HepG2 (cell line): ENCODE measurements around the gene SECTM1. TPM values are rescaled to one million over a fixed set of nuclear protein-coding genes. Genes with fewer than 3 reads are reported as not detected.
A peak's percentile ranks its signal among the peaks of the same experiment; 100 is the strongest.

Experiments used
- AGO2 ChIP-seq: fragments of 200-400 bp; formaldehyde crosslinking; optimal IDR thresholded peaks from 2 replicates; pipeline ENCODE3; 2017; ENCODE audit warnings: mild to moderate bottlenecking, low read depth, low read length, moderate library complexity
- ELF1 ChIP-seq: sonication (generic); formaldehyde crosslinking; IDR thresholded peaks from 2 replicates; pipeline ENCODE4 v1.4.0; 2020; ENCODE audit warnings: missing genetic modification reagents
- GATAD1 ChIP-seq: IDR thresholded peaks from 2 replicates; pipeline ENCODE4 v1.6.1; 2016; ENCODE audit warnings: missing genetic modification reagents, missing compliant biosample characterization
- HES4 ChIP-seq: sonication (generic); formaldehyde crosslinking; IDR thresholded peaks from 2 replicates; pipeline ENCODE4 v1.9.0; 2021; ENCODE audit warnings: mild to moderate bottlenecking, missing genetic modification reagents, borderline replicate concordance
- IRF1 ChIP-seq: sonication (generic); formaldehyde crosslinking; IDR thresholded peaks from 2 replicates; pipeline ENCODE4 v1.4.0; 2020; ENCODE audit warnings: low read depth, mild to moderate bottlenecking, missing genetic modification reagents
- KDM5A ChIP-seq: fragments of 200-600 bp; sonication (generic); IDR thresholded peaks from 2 replicates; pipeline ENCODE4 v1.7.0; 2018; ENCODE audit warnings: antibody characterized with exemption, mild to moderate bottlenecking, low read length, borderline replicate concordance
- NR3C1 ChIP-seq: sonication (generic); formaldehyde crosslinking; IDR thresholded peaks from 2 replicates; pipeline ENCODE4 v1.4.0; 2020; ENCODE audit warnings: missing genetic modification reagents
- PLSCR1 ChIP-seq: sonication (generic); formaldehyde crosslinking; IDR thresholded peaks from 2 replicates; pipeline ENCODE4 v1.5.0; 2020; ENCODE audit warnings: missing genetic modification reagents, mild to moderate bottlenecking, borderline replicate concordance
- REL ChIP-seq: sonication (generic); formaldehyde crosslinking; conservative IDR thresholded peaks from 2 replicates; pipeline ENCODE4 v1.8.0; 2022; ENCODE audit warnings: mild to moderate bottlenecking, missing genetic modification reagents, moderate library complexity
- RXRB ChIP-seq: IDR thresholded peaks from 2 replicates; pipeline ENCODE4 v1.6.1; 2016; ENCODE audit warnings: borderline replicate concordance, missing genetic modification reagents, missing compliant biosample characterization
- SIX4 ChIP-seq: sonication (generic); formaldehyde crosslinking; IDR thresholded peaks from 2 replicates; pipeline ENCODE4 v1.4.0; 2020; ENCODE audit warnings: missing genetic modification reagents
- SP4 ChIP-seq: sonication (generic); formaldehyde crosslinking; IDR thresholded peaks from 2 replicates; pipeline ENCODE4 v1.8.1; 2023; ENCODE audit warnings: mild to moderate bottlenecking, missing genetic modification reagents
- THAP7 ChIP-seq: sonication (generic); formaldehyde crosslinking; IDR thresholded peaks from 2 replicates; pipeline ENCODE4 v1.8.1; 2023; ENCODE audit warnings: mild to moderate bottlenecking, missing genetic modification reagents
- ZMAT5 ChIP-seq: sonication (generic); formaldehyde crosslinking; IDR thresholded peaks from 2 replicates; pipeline ENCODE4 v1.5.0; 2020; ENCODE audit warnings: mild to moderate bottlenecking, low read depth, missing genetic modification reagents, borderline replicate concordance
- ZNF136 ChIP-seq: sonication (generic); formaldehyde crosslinking; IDR thresholded peaks from 2 replicates; pipeline ENCODE4 v1.8.1; 2022; ENCODE audit warnings: low read depth, mild to moderate bottlenecking, moderate library complexity, missing genetic modification reagents
- ZNF205 ChIP-seq: IDR thresholded peaks from 2 replicates; pipeline ENCODE4 v1.6.1; 2018; ENCODE audit warnings: missing biosample characterization, missing genetic modification reagents
- ZNF235 ChIP-seq: sonication (generic); formaldehyde crosslinking; IDR thresholded peaks from 2 replicates; pipeline ENCODE4 v1.8.1; 2023; ENCODE audit warnings: mild to moderate bottlenecking, missing genetic modification reagents, borderline replicate concordance
- ZNF264 ChIP-seq: sonication (generic); formaldehyde crosslinking; IDR thresholded peaks from 2 replicates; pipeline ENCODE4 v1.4.0; 2020; ENCODE audit warnings: missing genetic modification reagents
- ZNF432 ChIP-seq: sonication (generic); formaldehyde crosslinking; IDR thresholded peaks from 2 replicates; pipeline ENCODE4 v1.5.0; 2020; ENCODE audit warnings: missing genetic modification reagents, mild to moderate bottlenecking, borderline replicate concordance
- ZNF570 ChIP-seq: sonication (generic); formaldehyde crosslinking; IDR thresholded peaks from 2 replicates; pipeline ENCODE4 v1.4.0; 2020; ENCODE audit warnings: mild to moderate bottlenecking, missing genetic modification reagents, borderline replicate concordance
- ZNF572 ChIP-seq: sonication (generic); formaldehyde crosslinking; IDR thresholded peaks from 2 replicates; pipeline ENCODE4 v1.5.1; 2020; ENCODE audit warnings: mild to moderate bottlenecking, missing genetic modification reagents
- ZNF589 ChIP-seq: sonication (generic); formaldehyde crosslinking; conservative IDR thresholded peaks from 2 replicates; pipeline ENCODE4 v1.8.0; 2022; ENCODE audit warnings: mild to moderate bottlenecking, moderate library complexity, missing genetic modification reagents
- ZNF616 ChIP-seq: sonication (generic); formaldehyde crosslinking; IDR thresholded peaks from 2 replicates; pipeline ENCODE4 v1.5.0; 2020; ENCODE audit warnings: low read depth, mild to moderate bottlenecking, missing genetic modification reagents
- ZNF841 ChIP-seq: sonication (generic); formaldehyde crosslinking; IDR thresholded peaks from 2 replicates; pipeline ENCODE4 v1.8.1; 2023; ENCODE audit warnings: missing genetic modification reagents, borderline replicate concordance
- ZNF891 ChIP-seq: sonication (generic); formaldehyde crosslinking; IDR thresholded peaks from 2 replicates; pipeline ENCODE4 v1.5.0; 2020; ENCODE audit warnings: mild to moderate bottlenecking, missing genetic modification reagents
- ZSCAN29 ChIP-seq: sonication (generic); formaldehyde crosslinking; conservative IDR thresholded peaks from 2 replicates; pipeline ENCODE4 v1.4.0; 2020; ENCODE audit warnings: mild to moderate bottlenecking, missing genetic modification reagents
- ZSCAN30 ChIP-seq: sonication (generic); formaldehyde crosslinking; IDR thresholded peaks from 2 replicates; pipeline ENCODE4 v1.5.0; 2020; ENCODE audit warnings: mild to moderate bottlenecking, missing genetic modification reagents
- ZSCAN5A ChIP-seq: sonication (generic); formaldehyde crosslinking; IDR thresholded peaks from 2 replicates; pipeline ENCODE4 v1.8.0; 2022; ENCODE audit warnings: mild to moderate bottlenecking, missing genetic modification reagents, borderline replicate concordance
- polyA plus RNA-seq, 8 experiments: library from polyadenylated mRNA; depleted of rRNA in 3 of 8; stranded (reverse) in 7 of 8; unstranded in 1 of 8; fragments of >200 nt; fragmentation: Illumina TruSeq in 4 of 8; extraction: Trizol in 4 of 8; gene quantifications; 2 replicates each; pipeline versions ENCODE4 v1.2.1 to v1.2.3, GENCODE V29; 2011 to 2016; ENCODE audit warnings: low read depth in 4 of 8, missing spikeins in 1 of 8, mixed read lengths in 1 of 8; ENCODE audit not compliant: insufficient read depth in 1 of 8
- total RNA-seq, 5 experiments: library from RNA; depleted of rRNA; stranded (reverse); fragments of >200 nt; fragmentation: Illumina TruSeq; extraction: Trizol; gene quantifications; 2 replicates each; pipeline ENCODE4 v1.2.3, GENCODE V29; 2016; ENCODE audit warnings: low read depth in 1 of 5

SECTM1 gene
- total and polyA plus RNA-seq, 2 of the 13 experiments (the other 11 are each of a cell fraction or from before 2014, with no cell fraction given): 3.5 to 5.3 TPM

- TF ChIP-seq NR3C1 (CRISPR knock-in tag) (0 out of 2 replicates have a peak, but pooled peaks have one; percentile 72), ZNF205 (no peak), ZNF572 (CRISPR knock-in tag) (no peak), THAP7 (CRISPR knock-in tag) (no peak), ZNF570 (CRISPR knock-in tag) (no peak), ZNF616 (no peak), GATAD1 (CRISPR knock-in tag) (no peak), ZSCAN29 (CRISPR knock-in tag) (no peak), SIX4 (CRISPR knock-in tag) (no peak), ELF1 (CRISPR knock-in tag) (0 out of 2 replicates have a peak, but pooled peaks have one; percentile 29), ZSCAN5A (CRISPR knock-in tag) (no peak), RXRB (CRISPR knock-in tag) (no peak), ZNF264 (CRISPR knock-in tag) (no peak), ZNF891 (no peak), REL (no peak), KDM5A (no peak), ZNF841 (CRISPR knock-in tag) (no peak), SP4 (CRISPR knock-in tag) (no peak), ZNF589 (CRISPR knock-in tag) (peak; percentile 28; the same call in 1 of the 2 replicates), IRF1 (CRISPR knock-in tag) (no peak), HES4 (CRISPR knock-in tag) (no peak), ZSCAN30 (CRISPR knock-in tag) (no peak), ZNF432 (no peak), ZNF235 (CRISPR knock-in tag) (no peak), ZMAT5 (CRISPR knock-in tag) (no peak), PLSCR1 (CRISPR knock-in tag) (no peak), ZNF136 (CRISPR knock-in tag) (no peak), AGO2 (no peak)
Observed at GRCh38 chr17:82375359-82376041, 41.9 kb upstream of the SECTM1 start (continued).
